H9 (cell line): Measurements from ENCODE around the gene TNRC6A. TPM values are rescaled to one million over a fixed set of nuclear protein-coding genes. Genes with fewer than 3 reads are reported as not detected.

Experiments
- DNase-seq: peaks from one replicate; pipeline ENCODE4 v3.0.0-alpha.2; 2017
- H2AFZ ChIP-seq: one replicate; pipeline ENCODE4 v1.6.1; 2013; ENCODE audit warnings: mild to moderate bottlenecking, low read length, control low read depth, moderate library complexity
- H2AK5ac ChIP-seq: 2 replicates; pipeline ENCODE4 v1.6.1; 2013; ENCODE audit warnings: low read length, control low read depth, mixed read lengths; ENCODE audit not compliant: insufficient read length
- H2BK120ac ChIP-seq: one replicate; pipeline ENCODE4 v1.6.1; 2013; ENCODE audit warnings: low read depth, mild to moderate bottlenecking, low read length, control low read depth, inconsistent platforms; ENCODE audit not compliant: poor library complexity, severe bottlenecking
- H2BK12ac ChIP-seq: 2 replicates; pipeline ENCODE4 v1.6.1; 2013; ENCODE audit warnings: low read length, control low read depth, mixed read lengths, low read depth; ENCODE audit not compliant: insufficient read length
- H2BK15ac ChIP-seq: 2 replicates; pipeline ENCODE4 v1.6.1; 2013; ENCODE audit warnings: low read depth, low read length, control low read depth
- H2BK20ac ChIP-seq: one replicate; pipeline ENCODE4 v1.6.1; 2013; ENCODE audit warnings: low read depth, mild to moderate bottlenecking, low read length, control low read depth, inconsistent platforms; ENCODE audit not compliant: poor library complexity, severe bottlenecking
- H2BK5ac ChIP-seq: 2 replicates; pipeline ENCODE4 v1.6.1; 2013; ENCODE audit warnings: low read length, control low read depth, mixed read lengths; ENCODE audit not compliant: insufficient read length
- H3K14ac ChIP-seq: 2 replicates; pipeline ENCODE4 v1.6.1; 2013; ENCODE audit warnings: low read length, control low read depth; ENCODE audit not compliant: insufficient read depth
- H3K18ac ChIP-seq: 2 replicates; pipeline ENCODE4 v1.6.1; 2013; ENCODE audit warnings: low read depth, mild to moderate bottlenecking, mixed read lengths, low read length, control low read depth; ENCODE audit not compliant: insufficient read length
- H3K23ac ChIP-seq: 2 replicates; pipeline ENCODE4 v1.6.1; 2013; ENCODE audit warnings: low read length, control low read depth, mixed read lengths, low read depth; ENCODE audit not compliant: insufficient read length
- H3K23me2 ChIP-seq: 2 replicates; pipeline ENCODE4 v1.6.1; 2013; ENCODE audit warnings: low read depth, mild to moderate bottlenecking, mixed read lengths, low read length, control low read depth; ENCODE audit not compliant: insufficient read length, poor library complexity, severe bottlenecking
- H3K27ac ChIP-seq: 2 replicates; pipeline ENCODE4 v1.5.1; 2013; ENCODE audit warnings: low read length, control low read depth, mixed read lengths, low read depth; ENCODE audit not compliant: insufficient read length
- H3K27me3 ChIP-seq: 2 replicates; pipeline ENCODE4 v1.6.1; 2013; ENCODE audit warnings: low read length, control low read depth, inconsistent platforms; ENCODE audit not compliant: insufficient read depth
- H3K4ac ChIP-seq: 2 replicates; pipeline ENCODE4 v1.6.1; 2013; ENCODE audit warnings: low read depth, mild to moderate bottlenecking, control low read depth, inconsistent platforms, low read length, moderate library complexity
- H3K4me1 ChIP-seq: 2 replicates; pipeline ENCODE4 v1.6.1; 2013; ENCODE audit warnings: low read length, control low read depth, inconsistent platforms; ENCODE audit not compliant: insufficient read depth
- H3K4me2 ChIP-seq: 2 replicates; pipeline ENCODE4 v1.6.1; 2013; ENCODE audit warnings: low read length, control low read depth, mixed read lengths; ENCODE audit not compliant: insufficient read length, insufficient read depth
- H3K56ac ChIP-seq: 2 replicates; pipeline ENCODE4 v1.6.1; 2013; ENCODE audit warnings: low read depth, mild to moderate bottlenecking, mixed read lengths, low read length, control low read depth; ENCODE audit not compliant: insufficient read length
- H3K79me1 ChIP-seq: 2 replicates; pipeline ENCODE4 v1.6.1; 2013; ENCODE audit warnings: low read depth, mild to moderate bottlenecking, moderate library complexity, low read length, control low read depth, inconsistent platforms; ENCODE audit not compliant: insufficient read depth, poor library complexity, severe bottlenecking
- H3K79me2 ChIP-seq: 2 replicates; pipeline ENCODE4 v1.6.1; 2013; ENCODE audit warnings: low read length, control low read depth, inconsistent platforms; ENCODE audit not compliant: insufficient read depth
- H3K9ac ChIP-seq: 2 replicates; pipeline ENCODE4 v1.6.1; 2013; ENCODE audit warnings: low read length, control low read depth, mixed read lengths; ENCODE audit not compliant: insufficient read length; ENCODE audit errors: extremely low read depth
- H3K9me3 ChIP-seq: one replicate; pipeline ENCODE4 v1.6.1; 2013; ENCODE audit warnings: low read depth, low read length, inconsistent platforms; ENCODE audit not compliant: control insufficient read depth
- H3T11ph ChIP-seq: one replicate; pipeline ENCODE4 v1.6.1; 2013; ENCODE audit warnings: mild to moderate bottlenecking, low read length, control low read depth, inconsistent platforms
- H4K20me1 ChIP-seq: one replicate; pipeline ENCODE4 v1.6.1; 2013; ENCODE audit not compliant: control insufficient read depth, insufficient read length, insufficient read depth
- H4K5ac ChIP-seq: 2 replicates; pipeline ENCODE4 v1.6.1; 2013; ENCODE audit warnings: low read depth, mild to moderate bottlenecking, mixed read lengths, low read length, control low read depth; ENCODE audit not compliant: insufficient read length
- H4K8ac ChIP-seq: replicated peaks from 2 replicates; pipeline ENCODE4 v1.6.1; 2013; ENCODE audit warnings: low read length, control low read depth, mixed read lengths, low read depth; ENCODE audit not compliant: insufficient read length
- H4K91ac ChIP-seq: 2 replicates; pipeline ENCODE4 v1.6.1; 2013; ENCODE audit warnings: low read depth, mild to moderate bottlenecking, moderate library complexity, mixed read lengths, low read length, control low read depth; ENCODE audit not compliant: insufficient read length
- H3K27ac Mint-ChIP-seq, 3 experiments: 2 replicates in 2 of 3; 3 replicates in 1 of 3; pipeline ENCODE4 v1.8.0; 2020 to 2021; ENCODE audit warnings: mixed read lengths in 3 of 3, mild to moderate bottlenecking in 1 of 3, moderate library complexity in 1 of 3
- H3K27me3 Mint-ChIP-seq: 2 replicates; pipeline ENCODE4 v1.8.0; 2021; ENCODE audit warnings: low read depth, mild to moderate bottlenecking, moderate library complexity, mixed read lengths
- H3K36me3 Mint-ChIP-seq, 3 experiments: 2 replicates in 2 of 3; 3 replicates in 1 of 3; pipeline ENCODE4 v1.8.0; 2020 to 2021; ENCODE audit warnings: low read depth in 3 of 3, mixed read lengths in 3 of 3; ENCODE audit not compliant: insufficient read depth in 1 of 3
- H3K4me1 Mint-ChIP-seq, 2 experiments: 2 replicates each; pipeline ENCODE4 v1.8.0; 2020; ENCODE audit warnings: mixed read lengths in 2 of 2
- H3K4me3 Mint-ChIP-seq, 2 experiments: 2 replicates in 1 of 2; 3 replicates in 1 of 2; pipeline ENCODE4 v1.8.0; 2020 to 2021; ENCODE audit warnings: mild to moderate bottlenecking in 2 of 2, mixed read lengths in 2 of 2, moderate library complexity in 1 of 2
- H3K9me3 Mint-ChIP-seq, 2 experiments: 2 replicates in 1 of 2; 3 replicates in 1 of 2; pipeline ENCODE4 v1.8.0; 2020; ENCODE audit warnings: mild to moderate bottlenecking in 2 of 2, mixed read lengths in 2 of 2, moderate library complexity in 1 of 2
- CTCF ChIP-seq: fragments of 200-600 bp; sonication (generic); conservative IDR thresholded peaks from 3 replicates; pipeline ENCODE4 v1.8.0; 2021; ENCODE audit warnings: antibody characterized with exemption, mild to moderate bottlenecking
- WGBS: extraction: QIAGEN DNeasy Blood & Tissue Kit; methylation state at CpG from one replicate; pipeline ENCODE4 v1.1.7; 2013; ENCODE audit warnings: missing lambda C conversion rate, low lambda C conversion rate, mixed read lengths; ENCODE audit not compliant: insufficient read length; ENCODE audit errors: extremely low coverage; 5-methylcytosine and 5-hydroxymethylcytosine counted together
- total RNA-seq: library from RNA; stranded (reverse); gene quantifications from 2 replicates; pipeline ENCODE4 v1.2.1, GENCODE V29; 2021

The TNRC6A gene
- total RNA-seq, 1 experiment from 2014 or later: 114 TPM

- Histone ChIP-seq H4K5ac (no peak overlapping the region), H2BK15ac (no peak overlapping the region), H3K4me2 (no peak overlapping the region), H3K14ac (no peak overlapping the region), H3K56ac (no peak overlapping the region), H3K27ac (no peak overlapping the region), H2BK5ac (no peak overlapping the region), H3K4me1 (peaks cover 6% of the 10 kb centered on the region; the same call in 1 of the 2 replicates), H3K23me2 (no peaks in the 10 kb centered on the region), H2BK20ac (no peak overlapping the region), H4K8ac (no peak overlapping the region), H2AFZ (no peak overlapping the region), H2BK12ac (no peak overlapping the region), H3K18ac (no peak overlapping the region), H3K9ac (no peak overlapping the region), H3K79me1 (no peaks in the 10 kb centered on the region), H2BK120ac (no peak overlapping the region), H3K79me2 (peaks cover 84% of the 10 kb centered on the region), H2AK5ac (no peak overlapping the region), H3K9me3 (no peaks in the 10 kb centered on the region), H3T11ph (no peak overlapping the region), H3K23ac (no peak overlapping the region), H4K91ac (no peak overlapping the region), H3K27me3 (no peaks in the 10 kb centered on the region), H3K4ac (no peak overlapping the region), H4K20me1 (no peaks in the 10 kb centered on the region)
- Mint-ChIP-seq H3K9me3 (no peaks in the 10 kb centered on the region), H3K4me1 (peaks cover 57 to 81% of the 10 kb centered on the region in 2 experiments), H3K36me3 (peaks cover 16 to 31% (median 28%) of the 10 kb centered on the region in 3 experiments; a peak in 6 of 7 replicates), H3K4me3 (no peak overlapping the region), H3K27ac (peak overlapping the region in 2 of 3 experiments; percentile 14 to 29; a peak in 4 of 7 replicates), H3K27me3 (no peaks in the 10 kb centered on the region)
- no CpG with 5 or more reads among the region's 5 CpGs for WGBS
- TF ChIP-seq CTCF: no peak
- no peak for DNase-seq
Measured at GRCh38 chr16:24737916-24738594, 8.6 kb downstream of the TNRC6A start.
